IMR-90 (cell line): ENCODE results near the gene GATAD2A. TPM values are rescaled to one million over a fixed set of nuclear protein-coding genes. Genes with fewer than 3 reads are reported as not detected.
A peak's percentile ranks its signal among the peaks of the same experiment; 100 is the strongest.

Experiments used
- ATAC-seq: fragments of 200-7000 bp; cut with Tn5 transposase; 2 replicates; pipeline ENCODE4 v1.9.1; 2020; ENCODE audit warnings: low read depth, mild to moderate bottlenecking, moderate library complexity
- BruUV-seq: library from RNA; stranded (reverse); fragments of 400-500 nt; replicated peaks from 2 replicates; lab custom pipeline; 2021; lab: Mats Ljungman, UMichigan
- CTCF ChIA-PET: fragments of 300-600 bp; formaldehyde crosslinking; extraction: SDS; loops from one replicate; lab custom pipeline; 2021; ENCODE audit warnings: antibody characterized with exemption; lab: Yijun Ruan, JAX
- POLR2A ChIA-PET: fragments of 300-600 bp; sonication (Branson Sonifier 250); formaldehyde crosslinking; loops from one replicate; lab custom pipeline; 2022; ENCODE audit warnings: antibody characterized with exemption; ENCODE audit not compliant: unreplicated experiment; lab: Charles Lee
- DNase-seq: peaks from one replicate; pipeline ENCODE4 v3.0.0; 2013
- H2AFZ ChIP-seq: replicated peaks from 2 replicates; pipeline ENCODE3; 2013; ENCODE audit warnings: low read length, mild to moderate bottlenecking; ENCODE audit not compliant: poor library complexity
- H2AK5ac ChIP-seq: 2 replicates; pipeline ENCODE4 v1.6.1; 2013; ENCODE audit warnings: low read depth, low read length, inconsistent platforms
- H2AK9ac ChIP-seq: replicated peaks from 2 replicates; pipeline ENCODE3; 2013; ENCODE audit warnings: mild to moderate bottlenecking, low read depth, low read length, moderate library complexity; ENCODE audit not compliant: poor library complexity
- H2BK120ac ChIP-seq: 2 replicates; pipeline ENCODE4 v1.6.1; 2013; ENCODE audit warnings: low read depth, low read length, inconsistent platforms
- H2BK15ac ChIP-seq: 3 replicates; pipeline ENCODE4 v1.6.1; 2013; ENCODE audit warnings: low read depth, low read length, inconsistent platforms
- H2BK20ac ChIP-seq: 2 replicates; pipeline ENCODE4 v1.6.1; 2013; ENCODE audit warnings: low read depth, mild to moderate bottlenecking, inconsistent platforms, low read length, moderate library complexity
- H2BK5ac ChIP-seq: 2 replicates; pipeline ENCODE4 v1.6.1; 2013; ENCODE audit warnings: mild to moderate bottlenecking, low read depth, low read length, inconsistent platforms; ENCODE audit not compliant: poor library complexity, severe bottlenecking
- H3K14ac ChIP-seq: replicated peaks from 2 replicates; pipeline ENCODE4 v1.6.1; 2013; ENCODE audit warnings: low read depth, low read length, inconsistent platforms
- H3K18ac ChIP-seq: 2 replicates; pipeline ENCODE4 v1.6.1; 2013; ENCODE audit warnings: low read depth, low read length, control low read depth
- H3K23ac ChIP-seq: 2 replicates; pipeline ENCODE4 v1.6.1; 2013; ENCODE audit warnings: low read depth, low read length, inconsistent platforms
- H3K27ac ChIP-seq: 2 replicates; pipeline ENCODE4 v1.5.1; 2013; ENCODE audit warnings: mild to moderate bottlenecking, control low read depth, low read length; ENCODE audit not compliant: insufficient read depth
- H3K27me3 ChIP-seq: 2 replicates; pipeline ENCODE4 v1.6.1; 2013; ENCODE audit warnings: low read length; ENCODE audit not compliant: control insufficient read depth, insufficient read depth
- H3K36me3 ChIP-seq: 2 replicates; pipeline ENCODE4 v1.6.1; 2013; ENCODE audit warnings: low read length, mixed read lengths; ENCODE audit not compliant: control insufficient read depth, insufficient read depth
- H3K4ac ChIP-seq: 2 replicates; pipeline ENCODE4 v1.6.1; 2013; ENCODE audit warnings: low read depth, low read length, inconsistent platforms
- H3K4me1 ChIP-seq: 2 replicates; pipeline ENCODE4 v1.6.1; 2013; ENCODE audit warnings: low read length, mixed read lengths; ENCODE audit not compliant: control insufficient read depth, insufficient read depth
- H3K4me2 ChIP-seq: 2 replicates; pipeline ENCODE4 v1.6.1; 2013; ENCODE audit warnings: low read depth, mild to moderate bottlenecking, control low read depth, low read length, moderate library complexity
- H3K4me3 ChIP-seq: 2 replicates; pipeline ENCODE4 v1.5.1; 2013; ENCODE audit warnings: low read depth, mild to moderate bottlenecking, control low read depth, low read length, moderate library complexity; ENCODE audit not compliant: insufficient read depth
- H3K56ac ChIP-seq: 2 replicates; pipeline ENCODE4 v1.6.1; 2013; ENCODE audit warnings: low read length, inconsistent platforms; ENCODE audit not compliant: insufficient read depth; ENCODE audit errors: extremely low read depth
- H3K79me1 ChIP-seq, 2 experiments: 2 replicates each; pipeline ENCODE4 v1.6.1; 2013; ENCODE audit warnings: low read length in 2 of 2, inconsistent platforms in 1 of 2, low read depth in 1 of 2
- H3K9ac ChIP-seq: 2 replicates; pipeline ENCODE4 v1.6.1; 2013; ENCODE audit warnings: low read depth, low read length, control low read depth
- H3K9me1 ChIP-seq: 2 replicates; pipeline ENCODE4 v1.6.1; 2013; ENCODE audit warnings: low read length, inconsistent platforms; ENCODE audit not compliant: insufficient read depth
- H3K9me3 ChIP-seq: 2 replicates; pipeline ENCODE4 v1.6.1; 2013; ENCODE audit warnings: low read length; ENCODE audit not compliant: control insufficient read depth, insufficient read depth
- H4K20me1 ChIP-seq: 2 replicates; pipeline ENCODE4 v1.6.1; 2013; ENCODE audit warnings: low read length, inconsistent platforms; ENCODE audit not compliant: insufficient read depth
- H4K5ac ChIP-seq: 2 replicates; pipeline ENCODE4 v1.6.1; 2013; ENCODE audit warnings: mild to moderate bottlenecking, low read depth, low read length, control low read depth
- H4K8ac ChIP-seq, 2 experiments: 2 replicates each; pipeline ENCODE4 v1.6.1; 2013; ENCODE audit warnings: low read depth in 2 of 2, low read length in 2 of 2, control low read depth in 1 of 2, inconsistent platforms in 1 of 2
- H4K91ac ChIP-seq: 2 replicates; pipeline ENCODE4 v1.6.1; 2013; ENCODE audit warnings: low read depth, low read length, inconsistent platforms; ENCODE audit not compliant: insufficient read depth
- CEBPB ChIP-seq: IDR thresholded peaks from 2 replicates; pipeline ENCODE4 v1.6.1; 2012; ENCODE audit warnings: low read depth, low read length, improper control_type of control experiment
- RAD21 ChIP-seq: IDR thresholded peaks from 2 replicates; pipeline ENCODE4 v1.6.1; 2012; ENCODE audit warnings: low read length, improper control_type of control experiment
- WGBS, 2 experiments: methylation state at CpG; one replicate each; pipeline versions ENCODE4 v1.1.5 to v1.1.7; 2013; ENCODE audit warnings: missing lambda C conversion rate in 2 of 2; ENCODE audit not compliant: insufficient read length in 1 of 2; ENCODE audit errors: extremely low coverage in 2 of 2; 5-methylcytosine and 5-hydroxymethylcytosine counted together
- dilution Hi-C: fragments of 300-500 bp; cut with HindIII; formaldehyde crosslinking; loops from one replicate; pipeline ENCODE4 v1.14.3; 2018; ENCODE audit warnings: low sequenced_read_pairs; ENCODE audit not compliant: unreplicated experiment
- in situ Hi-C: fragments of 300-500 bp; cut with MboI; formaldehyde crosslinking; loops from 3 replicates; pipeline ENCODE4 v1.14.3; 2019; ENCODE audit warnings: low sequenced_read_pairs, inconsistent platforms, mixed read lengths
- intact Hi-C: fragments of 100-400 bp; cut with micrococcal nuclease; formaldehyde crosslinking; loops from 2 replicates; pipeline ENCODE4 v1.10.0; 2022
- polyA plus RNA-seq, 3 experiments: library from polyadenylated mRNA; depleted of rRNA; stranded (reverse); fragments of >200 nt; gene quantifications; 2 replicates each; pipeline ENCODE4 v1.2.3, GENCODE V29; 2012; ENCODE audit warnings: low replicate concordance in 1 of 3
- total RNA-seq: library from RNA; depleted of rRNA; stranded (reverse); fragments of >200 nt; gene quantifications from 2 replicates; pipeline ENCODE4 v1.2.3, GENCODE V29; 2012

The GATAD2A gene
- total and polyA plus RNA-seq, 2 of the 4 experiments (the other 2 are of a cell fraction): 23.5 to 33.2 TPM

GRCh38 chr19:19402656-19403372 is 2.7 kb upstream of the GATAD2A start:
- Histone ChIP-seq H3K9ac (no peak overlapping the region), H4K5ac (no peak overlapping the region), H2BK20ac (peak overlapping the region; percentile 32; the same call in 1 of the 2 replicates), H4K20me1 (peaks cover 24% of the 10 kb centered on the region), H3K4ac (peak overlapping the region; percentile 66), H3K9me3 (no peaks in the 10 kb centered on the region), H3K36me3 (no peaks in the 10 kb centered on the region), H3K18ac (no peak overlapping the region), H3K27ac (no peak overlapping the region), H2BK15ac (peak overlapping the region; percentile 4; the same call in 1 of the 3 replicates), H3K4me3 (no peak overlapping the region), H3K79me1 (peaks cover 5 to 63% of the 10 kb centered on the region in 2 experiments; a peak in 3 of 4 replicates), H3K4me1 (peaks cover 12% of the 10 kb centered on the region), H2BK120ac (peak overlapping the region; percentile 9; the same call in 1 of the 2 replicates), H3K14ac (peak overlapping the region; percentile 22; the same call in 1 of the 2 replicates), H4K8ac (peak overlapping the region in 1 of 2 experiments; percentile 34; a peak in 1 of 4 replicates), H2AK5ac (0 out of 2 replicates have a peak overlapping the region, but pooled peaks have one; percentile 22), H2BK5ac (peak overlapping the region; percentile 4), H4K91ac (peak overlapping the region; percentile 50), H2AK9ac (peak overlapping the region; percentile 88), H3K23ac (no peak overlapping the region), H3K4me2 (no peak overlapping the region), H3K9me1 (peaks cover 16% of the 10 kb centered on the region; the same call in 1 of the 2 replicates), H3K56ac (no peak overlapping the region), H2AFZ (peak overlapping the region; percentile 52), H3K27me3 (no peaks in the 10 kb centered on the region)
- intact Hi-C loops (no loop called here), dilution Hi-C loops (no loop called here), in situ Hi-C loops (no loop called here)
- CTCF ChIA-PET: no interaction called here
- TF ChIP-seq CEBPB (peak; percentile 95), RAD21 (no peak)
- DNase-seq: no peak
- no peak for ATAC-seq
- BruUV-seq: no TSS peak
- POLR2A ChIA-PET: interaction anchor here (0.7 kb wide), 1 partner anchor 24 kb away, joined by 13 read pairs; no protein-coding TSS in a partner anchor
- WGBS, 2 experiments: 100% methylated on average over 3 of the region's 11 CpGs; no CpG with 5 or more reads in 1 of the 2 experiments
